Measurements from ENCODE around the gene AHNAK.

GRCh38 chr11:62502030-62502730 is 44.4 kb downstream of the AHNAK start:
- TF ChIP-seq CTCF (IDR thresholded peaks at IDR 0.05) (no peak), EZH2 (IDR thresholded peaks at IDR 0.05) (no peak), EZH2phosphoT487 (IDR thresholded peaks at IDR 0.05) (no peak)
